ENCODE data around the gene CIAO3. TPM values are rescaled to one million over a fixed set of nuclear protein-coding genes. Genes with fewer than 3 reads are reported as not detected.

The CIAO3 gene
- total and polyA plus RNA-seq, 4 experiments from 2014 or later = 10.8 to 58.2 (median 42.1) TPM

DNA sequence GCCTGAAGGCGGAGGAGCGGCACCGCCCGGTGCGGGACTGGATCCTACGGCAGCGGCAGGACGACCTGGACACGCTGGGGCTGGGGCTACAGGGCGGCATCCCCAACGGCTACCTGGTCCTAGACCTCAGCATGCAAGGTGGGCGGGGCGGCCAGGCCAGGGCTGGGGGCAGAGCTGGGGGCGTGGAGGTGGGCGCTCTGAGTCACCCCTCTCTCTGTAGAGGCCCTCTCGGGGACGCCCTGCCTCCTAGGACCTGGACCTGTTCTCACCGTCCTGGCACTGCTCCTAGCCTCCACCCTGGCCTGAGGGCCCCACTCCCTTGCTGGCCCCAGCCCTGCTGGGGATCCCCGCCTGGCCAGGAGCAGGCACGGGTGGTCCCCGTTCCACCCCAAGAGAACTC is 27.6 kb upstream of the CIAO3 start:
- intact Hi-C loops (cut with micrococcal nuclease) = no loop called here
- H3K36me3 Mint-ChIP-seq = no peaks in the 10 kb centered on the region
- H3K4me3 Mint-ChIP-seq = no peak overlapping the region
- no peaks in the 10 kb centered on the region for H3K27me3 Mint-ChIP-seq
- CTCF ChIA-PET (ENCODE audit: partially characterized antibody) = interaction anchor here (0.7 kb wide), 1 partner anchor 25 kb away, joined by 3 read pairs; no protein-coding TSS in a partner anchor
- Histone ChIP-seq H3K4me1 (ENCODE audit: insufficient read depth, low read length) (no peaks in the 10 kb centered on the region), H3K36me3 (ENCODE audit: insufficient read depth, low read length) (no peaks in the 10 kb centered on the region), H3K27me3 (ENCODE audit: insufficient read depth, low read length) (no peaks in the 10 kb centered on the region), H3K4me3 (ENCODE audit: low read length in 2 of 2) (no peak overlapping the region), H3K9me3 (ENCODE audit: control insufficient read depth in 1 of 2, low read length in 2 of 2) (no peaks in the 10 kb centered on the region), H3K27ac (ENCODE audit: low read depth, low read length) (no peak overlapping the region)
- H3K4me1 Mint-ChIP-seq = no peaks in the 10 kb centered on the region
- no peaks in the 10 kb centered on the region for H3K9me3 Mint-ChIP-seq
- no peak overlapping the region for H3K27ac Mint-ChIP-seq
- no peak for DNase-seq
- POLR2A ChIA-PET (ENCODE audit: partially characterized antibody) = no interaction called here

DNA sequence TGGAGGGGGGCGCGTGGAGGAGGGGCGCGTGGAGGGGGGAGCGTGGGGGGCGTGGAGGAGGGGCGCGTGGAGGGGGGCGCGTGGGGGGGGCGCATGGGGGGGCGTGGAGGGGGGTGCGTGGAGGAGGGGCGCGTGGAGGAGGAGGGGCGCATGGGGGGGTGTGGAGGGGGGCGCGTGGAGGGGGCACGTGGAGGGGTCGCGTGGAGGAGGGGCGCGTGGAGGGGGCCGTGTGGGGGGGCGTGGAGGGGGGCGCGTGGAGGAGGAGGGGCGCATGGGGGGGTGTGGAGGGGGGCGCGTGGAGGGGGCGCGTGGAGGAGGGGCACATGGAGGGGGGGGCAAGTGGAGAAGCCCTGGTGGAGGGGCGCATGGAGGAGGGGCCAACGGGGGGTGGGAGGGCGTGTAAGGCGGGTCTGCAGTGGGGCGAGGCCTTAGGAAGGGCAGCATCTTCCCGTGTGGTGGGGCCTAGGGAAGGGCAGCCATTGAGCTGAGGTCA is 27.0 kb upstream of the CIAO3 start:
- POLR2A ChIA-PET (ENCODE audit: partially characterized antibody) = no interaction called here

DNA sequence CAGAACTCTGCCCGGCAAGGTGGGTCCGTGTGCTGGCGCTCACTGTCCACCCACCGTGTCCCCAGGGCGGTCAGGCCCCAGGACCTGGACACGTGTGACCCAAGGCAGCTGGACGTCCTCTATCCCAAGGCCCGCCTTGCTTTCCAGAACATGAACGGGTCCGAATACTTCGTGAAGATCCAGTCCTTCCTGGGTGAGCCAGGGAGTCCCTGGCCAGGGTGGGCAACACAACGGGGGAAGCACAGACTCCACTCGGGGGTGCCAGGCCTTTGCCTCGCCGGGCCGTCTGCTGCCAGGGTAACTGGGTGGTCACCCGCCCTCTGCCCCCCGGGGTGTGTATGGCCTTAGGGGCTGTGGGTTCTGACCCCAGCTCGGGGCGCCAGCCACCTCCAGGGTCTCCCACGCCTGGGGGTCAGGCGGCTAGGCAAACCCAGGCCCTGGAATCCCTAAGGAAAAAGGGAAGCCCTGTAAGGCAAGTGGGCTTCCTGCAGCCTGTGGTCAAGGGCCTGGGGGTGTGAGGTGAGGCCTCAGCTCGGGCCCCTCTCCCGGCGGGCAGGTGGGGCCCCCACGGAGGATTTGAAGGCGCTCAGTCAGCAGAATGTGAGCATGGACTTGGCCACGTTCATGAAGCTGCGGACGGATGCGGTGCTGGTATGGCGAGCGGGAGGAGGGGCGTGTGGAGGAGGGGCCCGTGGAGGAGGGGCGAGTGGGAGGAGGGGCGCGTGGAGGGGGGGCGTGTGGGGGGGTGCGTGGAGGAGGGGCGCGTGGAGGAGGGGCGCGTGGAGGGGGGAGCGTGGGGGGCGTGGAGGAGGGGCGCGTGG is 26.2 kb upstream of the CIAO3 start:
- ChIA-PET CTCF (ENCODE audit: partially characterized antibody) (no interaction called here), POLR2A (ENCODE audit: partially characterized antibody) (no interaction called here)
- H3K27me3 Mint-ChIP-seq = no peaks in the 10 kb centered on the region
- no peak overlapping the region for H3K27ac ChIP-seq (ENCODE audit: low read depth, low read length)
- no peaks in the 10 kb centered on the region for H3K27me3 ChIP-seq (ENCODE audit: insufficient read depth, low read length)
- H3K36me3 Mint-ChIP-seq = no peaks in the 10 kb centered on the region
- no peaks in the 10 kb centered on the region for H3K9me3 Mint-ChIP-seq
- H3K4me1 ChIP-seq (ENCODE audit: insufficient read depth, low read length) = no peaks in the 10 kb centered on the region
- no peak overlapping the region for H3K4me3 Mint-ChIP-seq
- H3K36me3 ChIP-seq (ENCODE audit: insufficient read depth, low read length) = no peaks in the 10 kb centered on the region
- H3K4me1 Mint-ChIP-seq = no peaks in the 10 kb centered on the region
- H3K27ac Mint-ChIP-seq = no peak overlapping the region
- no peak overlapping the region for H3K4me3 ChIP-seq (ENCODE audit: low read length in 2 of 2)
- no peaks in the 10 kb centered on the region for H3K9me3 ChIP-seq (ENCODE audit: control insufficient read depth in 1 of 2, low read length in 2 of 2)
- DNase-seq = no peak
- intact Hi-C loops (cut with micrococcal nuclease) = no loop called here

More for the DNA sequence above, 27.0 kb upstream of the CIAO3 start:
- no peaks in the 10 kb centered on the region for H3K4me1 Mint-ChIP-seq
- H3K36me3 Mint-ChIP-seq = no peaks in the 10 kb centered on the region
- no peak overlapping the region for H3K27ac Mint-ChIP-seq
- H3K36me3 ChIP-seq (ENCODE audit: insufficient read depth, low read length) = no peaks in the 10 kb centered on the region
- H3K4me3 ChIP-seq (ENCODE audit: low read length in 2 of 2) = no peak overlapping the region
- no peaks in the 10 kb centered on the region for H3K27me3 ChIP-seq (ENCODE audit: insufficient read depth, low read length)
- CTCF ChIA-PET (ENCODE audit: partially characterized antibody) = interaction anchor here (0.7 kb wide), 1 partner anchor 25 kb away, joined by 3 read pairs; no protein-coding TSS in a partner anchor
- intact Hi-C loops (cut with micrococcal nuclease) = no loop called here
- H3K4me1 ChIP-seq (ENCODE audit: insufficient read depth, low read length) = no peaks in the 10 kb centered on the region
- H3K9me3 ChIP-seq (ENCODE audit: control insufficient read depth in 1 of 2, low read length in 2 of 2) = no peaks in the 10 kb centered on the region
- H3K27me3 Mint-ChIP-seq = no peaks in the 10 kb centered on the region
- H3K4me3 Mint-ChIP-seq = no peak overlapping the region
- H3K9me3 Mint-ChIP-seq = no peaks in the 10 kb centered on the region
- DNase-seq = no peak
- no peak overlapping the region for H3K27ac ChIP-seq (ENCODE audit: low read depth, low read length)

DNA sequence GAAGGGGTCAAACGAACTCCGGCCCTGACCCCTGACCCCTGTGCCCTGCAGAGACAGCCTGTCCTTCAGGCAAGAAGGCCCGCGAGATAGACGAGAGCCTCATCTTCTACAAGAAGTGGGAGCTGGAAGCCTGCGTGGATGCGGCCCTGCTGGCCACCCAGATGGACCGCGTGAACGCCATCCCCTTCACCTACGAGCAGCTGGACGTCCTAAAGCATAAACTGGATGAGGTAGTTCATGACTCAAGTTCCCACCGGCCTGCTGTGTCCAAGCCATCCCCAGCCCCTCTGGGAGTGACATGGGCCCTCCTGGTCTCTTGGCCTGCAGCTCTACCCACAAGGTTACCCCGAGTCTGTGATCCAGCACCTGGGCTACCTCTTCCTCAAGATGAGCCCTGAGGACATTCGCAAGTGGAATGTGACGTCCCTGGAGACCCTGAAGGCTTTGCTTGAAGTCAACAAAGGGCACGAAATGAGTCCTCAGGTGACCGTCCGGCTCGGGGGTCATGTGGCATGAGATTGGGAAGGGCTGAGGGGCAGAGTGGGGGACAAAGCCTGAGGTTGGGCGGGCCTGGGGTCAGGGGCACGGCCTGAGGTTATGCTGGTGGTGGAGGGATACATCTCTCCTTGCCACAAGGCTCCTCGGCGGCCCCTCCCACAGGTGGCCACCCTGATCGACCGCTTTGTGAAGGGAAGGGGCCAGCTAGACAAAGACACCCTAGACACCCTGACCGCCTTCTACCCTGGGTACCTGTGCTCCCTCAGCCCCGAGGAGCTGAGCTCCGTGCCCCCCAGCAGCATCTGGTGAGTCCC is 25.4 kb upstream of the CIAO3 start:
- no peaks in the 10 kb centered on the region for H3K27me3 Mint-ChIP-seq
- no peaks in the 10 kb centered on the region for H3K9me3 Mint-ChIP-seq
- DNase-seq = no peak
- Histone ChIP-seq H3K36me3 (ENCODE audit: insufficient read depth, low read length) (no peaks in the 10 kb centered on the region), H3K4me3 (ENCODE audit: low read length in 2 of 2) (no peak overlapping the region), H3K9me3 (ENCODE audit: control insufficient read depth in 1 of 2, low read length in 2 of 2) (no peaks in the 10 kb centered on the region), H3K4me1 (ENCODE audit: insufficient read depth, low read length) (no peaks in the 10 kb centered on the region), H3K27me3 (ENCODE audit: insufficient read depth, low read length) (no peaks in the 10 kb centered on the region), H3K27ac (ENCODE audit: low read depth, low read length) (no peak overlapping the region)
- H3K4me1 Mint-ChIP-seq = no peaks in the 10 kb centered on the region
- no peaks in the 10 kb centered on the region for H3K36me3 Mint-ChIP-seq
- ChIA-PET POLR2A (ENCODE audit: partially characterized antibody) (no interaction called here), CTCF (ENCODE audit: partially characterized antibody) (no interaction called here)
- no peak overlapping the region for H3K4me3 Mint-ChIP-seq
- intact Hi-C loops (cut with micrococcal nuclease) = no loop called here
- no peak overlapping the region for H3K27ac Mint-ChIP-seq

DNA sequence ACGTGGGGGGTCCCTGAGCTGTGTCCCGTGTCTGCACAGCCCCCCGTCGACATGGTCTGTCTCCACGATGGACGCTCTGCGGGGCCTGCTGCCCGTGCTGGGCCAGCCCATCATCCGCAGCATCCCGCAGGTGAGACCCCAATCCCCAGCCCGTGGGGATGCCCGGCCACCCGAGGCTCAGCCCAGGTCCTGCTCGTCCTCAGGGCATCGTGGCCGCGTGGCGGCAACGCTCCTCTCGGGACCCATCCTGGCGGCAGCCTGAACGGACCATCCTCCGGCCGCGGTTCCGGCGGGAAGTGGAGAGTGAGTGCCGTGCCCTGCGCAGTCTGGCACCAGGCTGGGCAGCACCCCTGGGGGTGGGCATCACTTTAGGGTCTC is 24.7 kb upstream of the CIAO3 start:
- no peaks in the 10 kb centered on the region for H3K4me1 ChIP-seq (ENCODE audit: insufficient read depth, low read length)
- intact Hi-C loops (cut with micrococcal nuclease) = no loop called here

DNA sequence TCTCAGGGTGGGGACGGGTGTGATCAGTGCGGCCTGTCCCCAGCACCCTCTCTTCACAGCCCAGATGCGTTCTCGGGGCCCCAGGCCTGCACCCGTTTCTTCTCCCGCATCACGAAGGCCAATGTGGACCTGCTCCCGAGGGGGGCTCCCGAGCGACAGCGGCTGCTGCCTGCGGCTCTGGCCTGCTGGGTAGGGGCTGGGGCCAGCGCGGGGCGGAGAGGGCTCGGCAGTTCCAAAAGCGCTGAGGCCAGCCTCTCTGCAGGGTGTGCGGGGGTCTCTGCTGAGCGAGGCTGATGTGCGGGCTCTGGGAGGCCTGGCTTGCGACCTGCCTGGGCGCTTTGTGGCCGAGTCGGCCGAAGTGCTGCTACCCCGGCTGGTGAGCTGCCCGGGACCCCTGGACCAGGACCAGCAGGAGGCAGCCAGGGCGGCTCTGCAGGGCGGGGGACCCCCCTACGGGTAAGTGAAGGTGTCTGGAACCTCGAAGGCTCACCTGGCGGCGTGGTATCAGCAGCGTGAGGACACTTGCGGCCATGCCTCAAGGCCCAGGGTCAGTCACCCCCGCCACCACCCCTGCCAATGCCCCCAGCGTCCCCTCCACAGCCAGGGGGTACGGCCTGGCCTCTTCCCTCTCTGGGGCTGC is 24.2 kb upstream of the CIAO3 start:
- Histone ChIP-seq H3K27me3 (ENCODE audit: insufficient read depth, low read length) (no peaks in the 10 kb centered on the region), H3K4me1 (ENCODE audit: insufficient read depth, low read length) (no peaks in the 10 kb centered on the region), H3K36me3 (ENCODE audit: insufficient read depth, low read length) (no peaks in the 10 kb centered on the region), H3K9me3 (ENCODE audit: control insufficient read depth in 1 of 2, low read length in 2 of 2) (no peaks in the 10 kb centered on the region), H3K27ac (ENCODE audit: low read depth, low read length) (no peak overlapping the region), H3K4me3 (ENCODE audit: low read length in 2 of 2) (no peak overlapping the region)
- intact Hi-C loops (cut with micrococcal nuclease) = no loop called here
- no peak overlapping the region for H3K4me3 Mint-ChIP-seq
- H3K27ac Mint-ChIP-seq = no peak overlapping the region
- ChIA-PET CTCF (ENCODE audit: partially characterized antibody) (no interaction called here), POLR2A (ENCODE audit: partially characterized antibody) (no interaction called here)
- DNase-seq = no peak
- H3K9me3 Mint-ChIP-seq = no peaks in the 10 kb centered on the region
- no peaks in the 10 kb centered on the region for H3K36me3 Mint-ChIP-seq
- no peaks in the 10 kb centered on the region for H3K4me1 Mint-ChIP-seq
- H3K27me3 Mint-ChIP-seq = peaks cover 0 to 1% of the 10 kb centered on the region in 2 donors

More for the DNA sequence above, 24.7 kb upstream of the CIAO3 start:
- no peaks in the 10 kb centered on the region for H3K9me3 ChIP-seq (ENCODE audit: control insufficient read depth in 1 of 2, low read length in 2 of 2)
- POLR2A ChIA-PET (ENCODE audit: partially characterized antibody) = no interaction called here
- Mint-ChIP-seq H3K36me3 (no peaks in the 10 kb centered on the region), H3K27ac (no peak overlapping the region), H3K4me1 (no peaks in the 10 kb centered on the region), H3K27me3 (peaks cover 0 to 1% of the 10 kb centered on the region in 2 donors), H3K4me3 (no peak overlapping the region), H3K9me3 (no peaks in the 10 kb centered on the region)
- no peak overlapping the region for H3K4me3 ChIP-seq (ENCODE audit: low read length in 2 of 2)
- CTCF ChIA-PET (ENCODE audit: partially characterized antibody) = no interaction called here
- no peaks in the 10 kb centered on the region for H3K36me3 ChIP-seq (ENCODE audit: insufficient read depth, low read length)
- DNase-seq = no peak
- no peak overlapping the region for H3K27ac ChIP-seq (ENCODE audit: low read depth, low read length)
- H3K27me3 ChIP-seq (ENCODE audit: insufficient read depth, low read length) = no peaks in the 10 kb centered on the region

DNA sequence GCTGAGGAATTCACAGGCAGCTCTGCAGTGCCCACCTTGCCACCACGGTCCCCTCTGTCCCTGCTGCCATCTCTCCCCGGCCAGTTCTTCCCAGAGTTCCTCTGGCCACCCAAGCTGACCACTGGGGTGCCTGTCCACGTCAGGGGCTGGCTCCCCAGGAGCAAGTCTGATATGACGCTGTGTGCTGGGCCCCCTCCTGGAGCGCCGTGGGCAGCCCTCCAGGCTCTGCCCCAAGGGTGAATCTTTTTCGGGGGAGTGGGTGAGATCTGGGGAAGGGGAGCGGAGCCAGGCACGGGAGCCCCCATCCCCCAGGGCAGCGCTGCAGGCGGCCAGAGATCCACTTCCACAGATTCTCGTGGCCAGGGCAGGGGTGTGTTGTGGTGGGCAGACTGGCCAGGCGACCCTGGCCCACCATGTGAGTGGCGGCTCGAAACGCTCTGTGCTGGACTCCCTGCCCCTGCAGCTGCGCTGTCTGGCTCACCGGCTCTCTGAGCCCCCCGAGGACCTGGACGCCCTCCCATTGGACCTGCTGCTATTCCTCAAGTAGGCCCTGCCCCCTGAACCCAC is 23.5 kb upstream of the CIAO3 start:
- Histone ChIP-seq H3K27me3 (ENCODE audit: insufficient read depth, low read length) (no peaks in the 10 kb centered on the region), H3K27ac (ENCODE audit: low read depth, low read length) (no peak overlapping the region), H3K4me3 (ENCODE audit: low read length in 2 of 2) (no peak overlapping the region), H3K9me3 (ENCODE audit: control insufficient read depth in 1 of 2, low read length in 2 of 2) (no peaks in the 10 kb centered on the region), H3K36me3 (ENCODE audit: insufficient read depth, low read length) (no peaks in the 10 kb centered on the region), H3K4me1 (ENCODE audit: insufficient read depth, low read length) (no peaks in the 10 kb centered on the region)
- Mint-ChIP-seq H3K4me1 (no peaks in the 10 kb centered on the region), H3K9me3 (no peaks in the 10 kb centered on the region), H3K27ac (peak overlapping the region in 1 of 7 donors; percentile 79), H3K27me3 (peaks cover 0 to 1% of the 10 kb centered on the region in 2 donors), H3K4me3 (no peak overlapping the region), H3K36me3 (no peaks in the 10 kb centered on the region)
- DNase-seq = no peak
- ChIA-PET POLR2A (ENCODE audit: partially characterized antibody) (no interaction called here), CTCF (ENCODE audit: partially characterized antibody) (no interaction called here)
- intact Hi-C loops (cut with micrococcal nuclease) = no loop called here

Data from CD4-positive, alpha-beta memory T cell (primary cell).